Measurements from ENCODE around the gene LMAN1L.
A peak's percentile ranks its signal among the peaks of the same experiment; 100 is the strongest.

LMAN1L gene

GRCh38 chr15:74833376-74834107 lies 20.9 kb downstream of the LMAN1L start:
- no peak for DNase-seq (ENCODE audit: low read depth in 2 of 3, low spot score in 2 of 3)

- no peak for DNase-seq (ENCODE audit: low read depth in 2 of 3, low spot score in 2 of 3)
Measured at GRCh38 chr15:74835312-74835823, 22.7 kb downstream of the LMAN1L start.

- no peak for DNase-seq (ENCODE audit: low read depth in 2 of 3, low spot score in 2 of 3)
Measured at GRCh38 chr15:74836846-74837245, 24.2 kb downstream of the LMAN1L start.

- DNase-seq (ENCODE audit: low read depth in 2 of 3, low spot score in 2 of 3): no peak
Measured at GRCh38 chr15:74837482-74838136, 25.0 kb downstream of the LMAN1L start.

GRCh38 chr15:74838137-74838516 lies 25.5 kb downstream of the LMAN1L start:
- no peak for DNase-seq (ENCODE audit: low read depth in 2 of 3, low spot score in 2 of 3)

GRCh38 chr15:74838746-74839525 lies 26.3 kb downstream of the LMAN1L start:
- no peak for DNase-seq (ENCODE audit: low read depth in 2 of 3, low spot score in 2 of 3)

- no peak for DNase-seq (ENCODE audit: low read depth in 2 of 3, low spot score in 2 of 3)
Measured at GRCh38 chr15:74839526-74840395, 27.1 kb downstream of the LMAN1L start.

GRCh38 chr15:74840851-74841775 lies 28.5 kb downstream of the LMAN1L start:
- DNase-seq (ENCODE audit: low read depth in 2 of 3, low spot score in 2 of 3): no peak

GRCh38 chr15:74841891-74842373 lies 29.3 kb downstream of the LMAN1L start:
- DNase-seq (ENCODE audit: low read depth in 2 of 3, low spot score in 2 of 3): no peak

- DNase-seq (ENCODE audit: low read depth in 2 of 3, low spot score in 2 of 3): peak; percentile 79 to 93 (median 89)
Measured at GRCh38 chr15:74842581-74843444, 30.2 kb downstream of the LMAN1L start, which contains the start of gene ULK3. Gene ULK3 (minus strand): TSS chr15:74843156. CDS start chr15:74843105, 51 bp downstream.

GRCh38 chr15:74843445-74843828 lies 30.8 kb downstream of the LMAN1L start:
- DNase-seq (ENCODE audit: low read depth in 2 of 3, low spot score in 2 of 3): no peak

GRCh38 chr15:74843891-74844299 lies 31.3 kb downstream of the LMAN1L start:
- no peak for DNase-seq (ENCODE audit: low read depth in 2 of 3, low spot score in 2 of 3)

- no peak for DNase-seq (ENCODE audit: low read depth in 2 of 3, low spot score in 2 of 3)
Measured at GRCh38 chr15:74844319-74845207, 31.9 kb downstream of the LMAN1L start.

GRCh38 chr15:74845208-74845568 lies 32.6 kb downstream of the LMAN1L start:
- DNase-seq (ENCODE audit: low read depth in 2 of 3, low spot score in 2 of 3): no peak

GRCh38 chr15:74845581-74845980 lies 32.9 kb downstream of the LMAN1L start:
- no peak for DNase-seq (ENCODE audit: low read depth in 2 of 3, low spot score in 2 of 3)

GRCh38 chr15:74847432-74847831 lies 34.8 kb downstream of the LMAN1L start:
- no peak for DNase-seq (ENCODE audit: low read depth in 2 of 3, low spot score in 2 of 3)

- DNase-seq (ENCODE audit: low read depth in 2 of 3, low spot score in 2 of 3): no peak
Measured at GRCh38 chr15:74850393-74850792, 37.8 kb downstream of the LMAN1L start.

GRCh38 chr15:74851960-74852359 lies 39.3 kb downstream of the LMAN1L start:
- DNase-seq (ENCODE audit: low read depth in 2 of 3, low spot score in 2 of 3): no peak

Measured in activated CD8-positive, alpha-beta memory T cell treated with anti-CD3 and anti-CD28 coated beads for 48 hours (primary cell).